Gastroesophageal sphincter (tissue), 3 donors: Measurements from ENCODE around the gene BCL2L14.

Experiments
- POLR2A ChIP-seq, 2 donors: fragments of 450-650 bp; IDR thresholded peaks; one replicate each; pipeline ENCODE4 v1.6.1; 2017; ENCODE audit warnings: antibody characterized with exemption in 2 of 2, mild to moderate bottlenecking in 2 of 2, moderate library complexity in 1 of 2
- POLR2AphosphoS5 ChIP-seq: sonication (generic); formaldehyde crosslinking; IDR thresholded peaks from one replicate; pipeline ENCODE4 v1.6.1; 2017; ENCODE audit warnings: antibody characterized with exemption
- TF ChIP-seq, protein P1 (sequence below), 4 experiments: fragments of 200-600 bp in 2 of 4; fragments of 450-650 bp in 2 of 4; sonication (generic) in 1 of 4; IDR thresholded peaks; one replicate each; pipeline ENCODE4 v1.5.1; 2017 to 2019; ENCODE audit warnings: antibody characterized with exemption in 4 of 4, mild to moderate bottlenecking in 2 of 4, moderate library complexity in 2 of 4

DNA sequence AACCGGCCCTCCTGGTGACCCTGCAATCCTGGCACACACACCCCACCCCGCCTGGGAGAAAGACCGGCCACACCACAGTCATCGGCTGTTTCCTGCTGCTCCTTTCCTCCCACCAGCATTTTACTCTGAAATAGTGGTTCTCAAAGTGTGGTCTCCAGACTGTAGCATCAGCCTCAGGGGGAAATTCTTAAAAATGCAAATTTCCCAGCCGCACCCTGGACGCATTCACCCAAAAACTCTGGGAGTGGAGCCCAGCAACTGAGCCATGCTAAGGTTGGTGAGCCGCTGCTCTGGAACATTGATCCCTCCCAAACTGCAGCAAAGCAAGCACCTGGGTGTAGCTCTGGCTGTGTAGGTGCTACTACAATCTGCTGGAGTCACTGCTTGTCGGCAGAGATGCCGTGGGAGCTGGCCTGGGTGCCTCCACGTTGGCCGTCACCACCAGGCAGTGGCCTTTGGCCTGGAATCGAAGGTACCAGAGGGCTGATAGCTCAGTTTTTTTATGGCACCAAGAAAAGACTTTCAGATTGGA lies 38.4 kb upstream of the BCL2L14 start:
- TF ChIP-seq, protein P1, sequence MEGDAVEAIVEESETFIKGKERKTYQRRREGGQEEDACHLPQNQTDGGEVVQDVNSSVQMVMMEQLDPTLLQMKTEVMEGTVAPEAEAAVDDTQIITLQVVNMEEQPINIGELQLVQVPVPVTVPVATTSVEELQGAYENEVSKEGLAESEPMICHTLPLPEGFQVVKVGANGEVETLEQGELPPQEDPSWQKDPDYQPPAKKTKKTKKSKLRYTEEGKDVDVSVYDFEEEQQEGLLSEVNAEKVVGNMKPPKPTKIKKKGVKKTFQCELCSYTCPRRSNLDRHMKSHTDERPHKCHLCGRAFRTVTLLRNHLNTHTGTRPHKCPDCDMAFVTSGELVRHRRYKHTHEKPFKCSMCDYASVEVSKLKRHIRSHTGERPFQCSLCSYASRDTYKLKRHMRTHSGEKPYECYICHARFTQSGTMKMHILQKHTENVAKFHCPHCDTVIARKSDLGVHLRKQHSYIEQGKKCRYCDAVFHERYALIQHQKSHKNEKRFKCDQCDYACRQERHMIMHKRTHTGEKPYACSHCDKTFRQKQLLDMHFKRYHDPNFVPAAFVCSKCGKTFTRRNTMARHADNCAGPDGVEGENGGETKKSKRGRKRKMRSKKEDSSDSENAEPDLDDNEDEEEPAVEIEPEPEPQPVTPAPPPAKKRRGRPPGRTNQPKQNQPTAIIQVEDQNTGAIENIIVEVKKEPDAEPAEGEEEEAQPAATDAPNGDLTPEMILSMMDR (IDR thresholded peaks at IDR 0.05) = no peak
- TF ChIP-seq POLR2A (IDR thresholded peaks at IDR 0.05) (no peak), POLR2AphosphoS5 (no peak)
